HCT116 (cell line): ENCODE measurements around the gene WWOX. TPM values are rescaled to one million over a fixed set of nuclear protein-coding genes. Genes with fewer than 3 reads are reported as not detected.

Experiments
- ATAC-seq: fragments of 200-7000 bp; cut with Tn5 transposase; 2 replicates; pipeline ENCODE4 v1.9.1; 2020; ENCODE audit warnings: mild to moderate bottlenecking, moderate library complexity
- BruUV-seq: library from RNA; stranded (reverse); fragments of 400-500 nt; replicated peaks from 2 replicates; lab custom pipeline; 2021; lab: Mats Ljungman, UMichigan
- CTCF ChIA-PET: fragments of 300-600 bp; sonication (Branson Sonifier 250); formaldehyde crosslinking; loops from one replicate; lab custom pipeline; 2021; ENCODE audit warnings: antibody characterized with exemption; lab: Charles Lee
- POLR2A ChIA-PET: fragments of 300-600, 350-600 bp; sonication (Branson Sonifier 250); formaldehyde crosslinking; loops from one replicate; lab custom pipeline; 2021; ENCODE audit warnings: antibody characterized with exemption; lab: Charles Lee
- RAD21 ChIA-PET, 2 experiments: fragments of 300-600 bp; sonication (Branson Sonifier 250); formaldehyde crosslinking; loops; one replicate each; lab custom pipeline; 2023; ENCODE audit warnings: low total read pairs in 2 of 2; ENCODE audit not compliant: uncharacterized antibody in 2 of 2, unreplicated experiment in 2 of 2, low non-redundant PET in 1 of 2; lab: Charles Lee
- DNase-seq: peaks from one replicate; pipeline ENCODE4 v3.0.0-alpha.2; 2010; ENCODE audit warnings: low read depth, low spot score
- H2AFZ ChIP-seq: fragments of 200-600 bp; shearing (Covaris generic), sonication (generic); 2 replicates; pipeline ENCODE4 v1.6.1; 2017; ENCODE audit warnings: low read depth, mixed run types, mixed read lengths, antibody characterized with exemption, low read length; ENCODE audit not compliant: poor library complexity, severe bottlenecking
- H3K27ac ChIP-seq: 2 replicates; pipeline ENCODE4 v1.5.1; 2012; ENCODE audit warnings: low read depth, low read length
- H3K27me3 ChIP-seq: fragments of 200-600 bp; sonication (generic); 2 replicates; pipeline ENCODE4 v1.6.1; 2016; ENCODE audit warnings: mixed run types, low read length, mixed read lengths; ENCODE audit not compliant: insufficient read depth
- H3K36me3 ChIP-seq, 2 experiments: fragments of 200-500 bp in 1 of 2; fragments of 200-600 bp in 1 of 2; sonication (Bioruptor generic) in 1 of 2; sonication (generic) in 1 of 2; 2 replicates each; pipeline versions ENCODE4 v1.5.1 to v1.6.1; 2014 to 2016; ENCODE audit warnings: low read length in 2 of 2, inconsistent platforms in 1 of 2, mixed read lengths in 1 of 2, mixed run types in 1 of 2; ENCODE audit not compliant: insufficient read depth in 2 of 2, control insufficient read depth in 1 of 2
- H3K4me1 ChIP-seq, 2 experiments: fragments of 200-600 bp in 1 of 2; sonication (generic) in 1 of 2; 2 replicates each; pipeline versions ENCODE4 v1.5.1 to v1.6.1; 2012 to 2017; ENCODE audit warnings: low read length in 2 of 2, inconsistent platforms in 1 of 2, mild to moderate bottlenecking in 1 of 2, mixed read lengths in 1 of 2, mixed run types in 1 of 2, moderate library complexity in 1 of 2; ENCODE audit not compliant: insufficient read depth in 2 of 2, control insufficient read depth in 1 of 2
- H3K4me2 ChIP-seq: fragments of 200-600 bp; sonication (generic); 2 replicates; pipeline ENCODE4 v1.6.1; 2017; ENCODE audit warnings: mixed run types, low read length, mixed read lengths
- H3K4me3 ChIP-seq, 2 experiments: fragments of 200-600 bp in 1 of 2; sonication (generic) in 1 of 2; replicated peaks in 1 of 2; 2 replicates each; pipeline ENCODE4 v1.5.1; 2011 to 2016; ENCODE audit warnings: low read length in 2 of 2, control low read depth in 1 of 2, low read depth in 1 of 2, mild to moderate bottlenecking in 1 of 2, mixed read lengths in 1 of 2, mixed run types in 1 of 2
- H3K79me2 ChIP-seq: fragments of 200-600 bp; sonication (generic); 2 replicates; pipeline ENCODE4 v1.6.1; 2017; ENCODE audit warnings: mild to moderate bottlenecking, mixed run types, low read length, moderate library complexity, mixed read lengths; ENCODE audit not compliant: insufficient read depth
- H3K9ac ChIP-seq: fragments of 200-600 bp; sonication (generic); 2 replicates; pipeline ENCODE4 v1.6.1; 2016; ENCODE audit warnings: low read length, mixed read lengths
- H3K9me2 ChIP-seq: fragments of 200-600 bp; sonication (generic), shearing (Covaris generic); 2 replicates; pipeline ENCODE4 v1.6.1; 2017; ENCODE audit warnings: mixed run types, mild to moderate bottlenecking, moderate library complexity; ENCODE audit not compliant: insufficient read depth
- H3K9me3 ChIP-seq, 2 experiments: fragments of 200-500 bp in 1 of 2; fragments of 200-600 bp in 1 of 2; sonication (Bioruptor generic) in 1 of 2; sonication (generic) in 1 of 2; 2 replicates each; pipeline ENCODE4 v1.6.1; 2014 to 2017; ENCODE audit warnings: low read length in 2 of 2, mixed read lengths in 2 of 2, inconsistent platforms in 1 of 2, low read depth in 1 of 2, mild to moderate bottlenecking in 1 of 2, mixed run types in 1 of 2, moderate library complexity in 1 of 2; ENCODE audit not compliant: control insufficient read depth in 1 of 2, insufficient read depth in 1 of 2
- H4K20me1 ChIP-seq: fragments of 200-600 bp; sonication (generic), shearing (Covaris generic); 2 replicates; pipeline ENCODE4 v1.6.1; 2017; ENCODE audit warnings: mixed run types, mild to moderate bottlenecking, moderate library complexity; ENCODE audit not compliant: insufficient read depth
- ATF3 ChIP-seq: IDR thresholded peaks from 2 replicates; pipeline ENCODE4 v1.6.1; 2012
- CBX3 ChIP-seq: IDR thresholded peaks from 2 replicates; pipeline ENCODE4 v1.6.1; 2012; ENCODE audit warnings: low read depth
- CEBPB ChIP-seq: IDR thresholded peaks from 2 replicates; pipeline ENCODE4 v1.6.1; 2012; ENCODE audit warnings: low read depth
- EGR1 ChIP-seq: IDR thresholded peaks from 2 replicates; pipeline ENCODE4 v1.6.1; 2012; ENCODE audit warnings: low read depth
- ELF1 ChIP-seq: IDR thresholded peaks from 2 replicates; pipeline ENCODE4 v1.6.1; 2012; ENCODE audit warnings: low read depth, borderline replicate concordance
- EZH2 ChIP-seq: fragments of 200-600 bp; sonication (generic); IDR thresholded peaks from 2 replicates; pipeline ENCODE4 v1.6.1; 2017; ENCODE audit warnings: antibody characterized with exemption, mixed run types
- EZH2phosphoT487 ChIP-seq: fragments of 200-600 bp; IDR thresholded peaks from 2 replicates; pipeline ENCODE4 v1.6.1; 2018; ENCODE audit warnings: antibody characterized with exemption, borderline replicate concordance
- FOSL1 ChIP-seq: IDR thresholded peaks from 2 replicates; pipeline ENCODE4 v1.6.1; 2012; ENCODE audit warnings: low read depth
- JUND ChIP-seq: IDR thresholded peaks from 2 replicates; pipeline ENCODE4 v1.6.1; 2012
- POLR2AphosphoS5 ChIP-seq: IDR thresholded peaks from 2 replicates; pipeline ENCODE4 v1.6.1; 2011; ENCODE audit warnings: mild to moderate bottlenecking, low read depth, low read length, moderate library complexity
- RAD21 ChIP-seq: IDR thresholded peaks from 2 replicates; pipeline ENCODE4 v1.6.1; 2012; ENCODE audit warnings: low read depth, mild to moderate bottlenecking
- REST ChIP-seq: IDR thresholded peaks from 2 replicates; pipeline ENCODE4 v1.6.1; 2012; ENCODE audit warnings: low read depth
- SP1 ChIP-seq: IDR thresholded peaks from 2 replicates; pipeline ENCODE4 v1.6.1; 2012; ENCODE audit warnings: low read depth
- TCF7L2 ChIP-seq: IDR thresholded peaks from 2 replicates; pipeline ENCODE4 v1.7.0; 2011; ENCODE audit warnings: borderline replicate concordance, inconsistent platforms; ENCODE audit not compliant: insufficient read depth, insufficient read length; ENCODE audit errors: extremely low read depth
- YY1 ChIP-seq: IDR thresholded peaks from 2 replicates; pipeline ENCODE4 v1.6.1; 2011; ENCODE audit warnings: low read length, low read depth, moderate library complexity, mild to moderate bottlenecking; ENCODE audit not compliant: insufficient replicate concordance; ENCODE audit errors: extremely low read depth
- intact Hi-C: fragments of 100-400 bp; cut with micrococcal nuclease; formaldehyde crosslinking; loops from 2 replicates; pipeline ENCODE4 v1.10.0; 2022
- total RNA-seq: library from RNA; stranded (reverse); gene quantifications from one replicate; pipeline ENCODE4 v1.2.1, GENCODE V29; 2021; ENCODE audit not compliant: unreplicated experiment
- TF ChIP-seq, protein P1 (sequence below): IDR thresholded peaks from 2 replicates; pipeline ENCODE4 v1.6.1; 2011; ENCODE audit warnings: mild to moderate bottlenecking, low read length, moderate library complexity; ENCODE audit not compliant: insufficient replicate concordance; ENCODE audit errors: extremely low read depth
- TF ChIP-seq, protein P2 (sequence below): IDR thresholded peaks from 2 replicates; pipeline ENCODE4 v1.6.1; 2012

WWOX gene
- total RNA-seq, 1 experiment from 2014 or later, result 13.7 TPM

DNA sequence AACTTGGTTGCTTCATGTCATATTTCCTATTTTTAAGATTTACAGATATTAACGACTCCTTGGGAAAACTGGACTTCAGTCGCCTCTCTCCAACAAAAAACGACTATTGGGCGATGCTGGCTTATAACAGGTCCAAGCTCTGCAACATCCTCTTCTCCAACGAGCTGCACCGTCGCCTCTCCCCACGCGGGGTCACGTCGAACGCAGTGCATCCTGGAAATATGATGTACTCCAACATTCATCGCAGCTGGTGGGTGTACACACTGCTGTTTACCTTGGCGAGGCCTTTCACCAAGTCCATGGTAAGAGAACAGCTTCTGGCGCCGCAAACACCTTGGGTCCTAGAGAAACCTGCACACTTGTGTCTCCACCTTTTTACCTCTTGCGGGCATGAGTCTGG lies 333.0 kb downstream of the WWOX start:
- no peak overlapping the region for H3K27ac ChIP-seq
- H3K9me3 ChIP-seq, result no peaks in the 10 kb centered on the region
- no peaks in the 10 kb centered on the region for H4K20me1 ChIP-seq
- no peaks in the 10 kb centered on the region for H3K79me2 ChIP-seq
- H3K27me3 ChIP-seq, result no peaks in the 10 kb centered on the region
- no peak overlapping the region for H3K4me3 ChIP-seq
- intact Hi-C loops, result no loop called here
- H3K9me2 ChIP-seq, result no peaks in the 10 kb centered on the region
- H2AFZ ChIP-seq, result no peak overlapping the region
- ChIA-PET POLR2A (no interaction called here), RAD21 (no interaction called here), CTCF (no interaction called here)
- H3K4me1 ChIP-seq, result no peaks in the 10 kb centered on the region
- H3K9ac ChIP-seq, result no peak overlapping the region
- TF ChIP-seq, protein P1, sequence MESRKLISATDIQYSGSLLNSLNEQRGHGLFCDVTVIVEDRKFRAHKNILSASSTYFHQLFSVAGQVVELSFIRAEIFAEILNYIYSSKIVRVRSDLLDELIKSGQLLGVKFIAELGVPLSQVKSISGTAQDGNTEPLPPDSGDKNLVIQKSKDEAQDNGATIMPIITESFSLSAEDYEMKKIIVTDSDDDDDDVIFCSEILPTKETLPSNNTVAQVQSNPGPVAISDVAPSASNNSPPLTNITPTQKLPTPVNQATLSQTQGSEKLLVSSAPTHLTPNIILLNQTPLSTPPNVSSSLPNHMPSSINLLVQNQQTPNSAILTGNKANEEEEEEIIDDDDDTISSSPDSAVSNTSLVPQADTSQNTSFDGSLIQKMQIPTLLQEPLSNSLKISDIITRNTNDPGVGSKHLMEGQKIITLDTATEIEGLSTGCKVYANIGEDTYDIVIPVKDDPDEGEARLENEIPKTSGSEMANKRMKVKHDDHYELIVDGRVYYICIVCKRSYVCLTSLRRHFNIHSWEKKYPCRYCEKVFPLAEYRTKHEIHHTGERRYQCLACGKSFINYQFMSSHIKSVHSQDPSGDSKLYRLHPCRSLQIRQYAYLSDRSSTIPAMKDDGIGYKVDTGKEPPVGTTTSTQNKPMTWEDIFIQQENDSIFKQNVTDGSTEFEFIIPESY, result no peak
- TF ChIP-seq RAD21 (no peak), REST (no peak), ELF1 (no peak), EZH2phosphoT487 (no peak), ATF3 (no peak), EGR1 (no peak), CBX3 (no peak), EZH2 (no peak), SP1 (no peak), YY1 (no peak), CEBPB (no peak), TCF7L2 (no peak), JUND (no peak), POLR2AphosphoS5 (no peak), FOSL1 (no peak)
- TF ChIP-seq, protein P2, sequence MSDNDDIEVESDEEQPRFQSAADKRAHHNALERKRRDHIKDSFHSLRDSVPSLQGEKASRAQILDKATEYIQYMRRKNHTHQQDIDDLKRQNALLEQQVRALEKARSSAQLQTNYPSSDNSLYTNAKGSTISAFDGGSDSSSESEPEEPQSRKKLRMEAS, result no peak
- H3K36me3 ChIP-seq, result no peaks in the 10 kb centered on the region
- no TSS peak for BruUV-seq
- ATAC-seq (no peak), DNase-seq (no peak)
- no peak overlapping the region for H3K4me2 ChIP-seq
